ENCODE results near the gene SCGB1C1.

GRCh38 chr11:197741-198235 lies 4.9 kb downstream of the SCGB1C1 start:
- TF ChIP-seq ZBTB33 (IDR thresholded peaks at IDR 0.05) = no peak
- TF ChIP-seq CTCF (IDR thresholded peaks at IDR 0.05; ENCODE audit: low read depth, low read length, missing input control) = no peak
- TF ChIP-seq HNF4G (IDR thresholded peaks at IDR 0.05) = no peak
